T-helper 2 cell treated with Interferon-gamma antibody and Interleukin-4, amounts not matched to agents 5 μg/mL and 100 μg/mL, for 36 hours (primary cell): Measurements from ENCODE around the gene PTRH2.
"Not testable (repeated sequence)": the region's sequence is repeated elsewhere in the genome, so short reads cannot be mapped to it uniquely, and the experiment has no call there.

Experiments used
- DNase-seq: peaks from one replicate; pipeline ENCODE4 v3.0.0; 2021; ENCODE audit warnings: low spot score
- H3K27ac Mint-ChIP-seq: one replicate; pipeline ENCODE4 v1.8.0; 2021; ENCODE audit warnings: mild to moderate bottlenecking, mixed read lengths
- H3K27me3 Mint-ChIP-seq: one replicate; pipeline ENCODE4 v1.8.0; 2021; ENCODE audit warnings: low read depth, mixed read lengths
- H3K36me3 Mint-ChIP-seq: one replicate; pipeline ENCODE4 v1.8.0; 2021; ENCODE audit warnings: low read depth, mixed read lengths
- H3K4me1 Mint-ChIP-seq: one replicate; pipeline ENCODE4 v1.8.0; 2021; ENCODE audit warnings: low read depth, mixed read lengths
- H3K4me3 Mint-ChIP-seq: one replicate; pipeline ENCODE4 v1.8.0; 2022; ENCODE audit warnings: mild to moderate bottlenecking, moderate library complexity, mixed read lengths
- H3K9me3 Mint-ChIP-seq: one replicate; pipeline ENCODE4 v1.8.0; 2021; ENCODE audit warnings: mixed read lengths

PTRH2 gene

GRCh38 chr17:59671386-59671785, 35.8 kb downstream of the PTRH2 start:
- Mint-ChIP-seq H3K4me3 (no peak overlapping the region), H3K36me3 (peaks cover 49% of the 10 kb centered on the region), H3K27ac (peak overlapping the region; percentile 50), H3K9me3 (no peaks in the 10 kb centered on the region), H3K4me1 (peaks cover 30% of the 10 kb centered on the region), H3K27me3 (no peaks in the 10 kb centered on the region)
- DNase-seq, result no peak

- peak overlapping the region; percentile 48 for H3K27ac Mint-ChIP-seq
- no peak overlapping the region for H3K4me3 Mint-ChIP-seq
- no peaks in the 10 kb centered on the region for H3K9me3 Mint-ChIP-seq
- peaks cover 30% of the 10 kb centered on the region for H3K4me1 Mint-ChIP-seq
- no peaks in the 10 kb centered on the region for H3K27me3 Mint-ChIP-seq
- H3K36me3 Mint-ChIP-seq, result peaks cover 53% of the 10 kb centered on the region
- no peak for DNase-seq
Observed at GRCh38 chr17:59669944-59670343, 37.3 kb downstream of the PTRH2 start.

GRCh38 chr17:59669411-59669810, 37.8 kb downstream of the PTRH2 start:
- Mint-ChIP-seq H3K9me3 (no peaks in the 10 kb centered on the region), H3K36me3 (peaks cover 53% of the 10 kb centered on the region), H3K4me3 (no peak overlapping the region), H3K27me3 (no peaks in the 10 kb centered on the region), H3K27ac (no peak overlapping the region), H3K4me1 (peaks cover 30% of the 10 kb centered on the region)
- no peak for DNase-seq

- Mint-ChIP-seq H3K4me3 (no peak overlapping the region), H3K36me3 (peaks cover 55% of the 10 kb centered on the region), H3K27ac (no peak overlapping the region), H3K27me3 (no peaks in the 10 kb centered on the region), H3K9me3 (no peaks in the 10 kb centered on the region), H3K4me1 (peaks cover 30% of the 10 kb centered on the region)
- DNase-seq, result no peak
Observed at GRCh38 chr17:59668816-59669215, 38.4 kb downstream of the PTRH2 start.

GRCh38 chr17:59666235-59666634, 41.0 kb downstream of the PTRH2 start:
- H3K36me3 Mint-ChIP-seq, result peaks cover 53% of the 10 kb centered on the region
- no peak overlapping the region for H3K4me3 Mint-ChIP-seq
- no peak for DNase-seq
- H3K27ac Mint-ChIP-seq, result no peak overlapping the region
- peaks cover 20% of the 10 kb centered on the region for H3K4me1 Mint-ChIP-seq
- no peaks in the 10 kb centered on the region for H3K27me3 Mint-ChIP-seq
- H3K9me3 Mint-ChIP-seq, result no peaks in the 10 kb centered on the region

- not testable (repeated sequence) for H3K27ac Mint-ChIP-seq, H3K4me3 Mint-ChIP-seq, DNase-seq, H3K27me3 Mint-ChIP-seq, H3K9me3 Mint-ChIP-seq, H3K4me1 Mint-ChIP-seq
- peaks cover 66% of the 10 kb centered on the region for H3K36me3 Mint-ChIP-seq
Observed at GRCh38 chr17:59656624-59657023, 50.6 kb downstream of the PTRH2 start.

- no peaks in the 10 kb centered on the region for H3K9me3 Mint-ChIP-seq
- H3K36me3 Mint-ChIP-seq, result peaks cover 71% of the 10 kb centered on the region
- no peak overlapping the region for H3K27ac Mint-ChIP-seq
- H3K27me3 Mint-ChIP-seq, result no peaks in the 10 kb centered on the region
- H3K4me1 Mint-ChIP-seq, result peaks cover 28% of the 10 kb centered on the region
- no peak for DNase-seq
- no peak overlapping the region for H3K4me3 Mint-ChIP-seq
Observed at GRCh38 chr17:59652119-59652518, 55.1 kb downstream of the PTRH2 start.

GRCh38 chr17:59651346-59651745, 55.9 kb downstream of the PTRH2 start:
- Mint-ChIP-seq H3K4me3 (no peak overlapping the region), H3K36me3 (peaks cover 69% of the 10 kb centered on the region), H3K27ac (no peak overlapping the region), H3K4me1 (peaks cover 29% of the 10 kb centered on the region), H3K9me3 (no peaks in the 10 kb centered on the region), H3K27me3 (no peaks in the 10 kb centered on the region)
- DNase-seq, result no peak

- Mint-ChIP-seq H3K9me3 (no peaks in the 10 kb centered on the region), H3K36me3 (peaks cover 63% of the 10 kb centered on the region), H3K27me3 (no peaks in the 10 kb centered on the region), H3K4me1 (peaks cover 29% of the 10 kb centered on the region), H3K27ac (no peak overlapping the region), H3K4me3 (no peak overlapping the region)
- DNase-seq, result no peak
Observed at GRCh38 chr17:59650642-59651041, 56.6 kb downstream of the PTRH2 start.

GRCh38 chr17:59649886-59650285, 57.3 kb downstream of the PTRH2 start:
- Mint-ChIP-seq H3K4me3 (no peak overlapping the region), H3K27ac (no peak overlapping the region), H3K9me3 (no peaks in the 10 kb centered on the region), H3K4me1 (peaks cover 29% of the 10 kb centered on the region), H3K36me3 (peaks cover 58% of the 10 kb centered on the region), H3K27me3 (no peaks in the 10 kb centered on the region)
- DNase-seq, result no peak
